Right renal pelvis (tissue), 4 donors: Measurements from ENCODE around the gene SGSH. TPM values are rescaled to one million over a fixed set of nuclear protein-coding genes. Genes with fewer than 3 reads are reported as not detected.

ENCODE experiments used
- DNase-seq, 4 donors: peaks; one replicate each; pipeline ENCODE4 v3.0.0-alpha.2; 2013; ENCODE audit warnings: low read depth in 4 of 4, low spot score in 3 of 4, missing footprints in 1 of 4
- polyA plus RNA-seq, 4 donors: library from polyadenylated mRNA; unstranded; fragments of 120-200 nt; gene quantifications; one replicate each; pipeline ENCODE4 v1.2.1, GENCODE V29; 2013; ENCODE audit not compliant: insufficient read length in 4 of 4

The SGSH gene
- polyA plus RNA-seq, 4 donors: 33.5 to 40.2 (median 38.6) TPM

DNA sequence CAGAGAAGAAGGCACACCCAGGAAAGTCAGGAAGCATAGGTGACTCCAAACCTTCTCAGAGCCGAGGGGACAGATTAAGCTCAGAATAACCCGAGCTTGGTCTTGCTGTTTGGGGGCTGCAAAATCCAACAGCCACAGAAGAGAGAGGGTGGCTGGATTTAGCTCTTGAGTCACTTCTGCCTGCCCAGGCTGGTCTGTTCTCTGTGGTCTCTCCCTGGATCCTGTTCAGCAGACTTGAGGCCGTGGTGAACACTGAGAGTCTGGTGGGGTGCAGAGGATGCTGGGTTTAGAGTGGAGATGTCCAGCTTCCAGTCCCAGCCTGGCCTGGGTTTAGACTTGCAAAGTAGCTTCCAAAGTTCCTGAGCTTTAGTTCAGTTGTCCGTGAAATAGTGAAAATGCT lies 8.9 kb upstream of the SGSH start:
- no peak for DNase-seq

- no peak for DNase-seq
Measured at GRCh38 chr17:80228477-80228876, 8.3 kb upstream of the SGSH start.

DNA sequence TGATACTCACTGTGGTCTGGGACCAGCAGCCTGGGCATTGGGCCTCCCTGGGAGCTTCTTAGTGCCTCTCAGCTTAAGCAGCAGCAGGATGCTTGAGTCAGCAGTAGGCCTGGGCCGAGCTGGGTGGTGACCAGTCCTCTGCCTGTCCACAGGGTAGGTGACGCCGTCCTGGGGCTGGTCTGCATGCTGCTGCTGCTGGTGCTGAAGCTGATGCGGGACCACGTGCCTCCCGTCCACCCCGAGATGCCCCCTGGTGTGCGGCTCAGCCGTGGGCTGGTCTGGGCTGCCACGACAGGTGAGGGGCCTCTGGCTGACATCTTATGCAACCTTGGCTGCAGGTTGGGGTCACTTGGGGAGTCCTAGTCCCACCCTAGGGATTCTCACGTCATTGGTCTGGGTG lies 7.5 kb upstream of the SGSH start:
- no peak for DNase-seq

GRCh38 chr17:80227156-80227555 lies 7.0 kb upstream of the SGSH start:
- no peak for DNase-seq

GRCh38 chr17:80225230-80225629 lies 5.1 kb upstream of the SGSH start:
- no peak for DNase-seq

DNA sequence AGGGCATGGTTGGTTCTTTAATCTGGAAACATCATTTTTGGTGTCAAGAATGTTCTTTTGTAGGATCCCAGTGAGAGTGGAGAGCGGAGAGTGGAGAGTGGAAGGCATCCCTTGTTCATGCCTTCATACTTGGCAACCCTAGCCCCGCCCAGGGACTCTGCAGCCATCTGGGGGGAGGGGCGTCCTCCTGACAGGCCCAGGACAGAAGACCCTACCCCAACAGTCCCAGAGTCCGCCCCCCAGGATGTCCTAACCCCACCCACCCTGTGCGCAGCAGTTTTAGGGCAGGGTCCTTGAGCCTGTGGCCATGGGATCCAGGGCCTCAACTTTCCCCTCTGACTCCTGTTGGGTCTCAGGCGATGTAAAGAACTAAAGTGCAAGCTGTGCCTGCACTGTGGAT lies 4.5 kb upstream of the SGSH start:
- no peak for DNase-seq

- no peak for DNase-seq
Measured at GRCh38 chr17:80223838-80224497, 3.8 kb upstream of the SGSH start.

GRCh38 chr17:80223142-80223815 lies 3.1 kb upstream of the SGSH start:
- no peak for DNase-seq

- no peak for DNase-seq
Measured at GRCh38 chr17:80222376-80223141, 2.4 kb upstream of the SGSH start.

DNA sequence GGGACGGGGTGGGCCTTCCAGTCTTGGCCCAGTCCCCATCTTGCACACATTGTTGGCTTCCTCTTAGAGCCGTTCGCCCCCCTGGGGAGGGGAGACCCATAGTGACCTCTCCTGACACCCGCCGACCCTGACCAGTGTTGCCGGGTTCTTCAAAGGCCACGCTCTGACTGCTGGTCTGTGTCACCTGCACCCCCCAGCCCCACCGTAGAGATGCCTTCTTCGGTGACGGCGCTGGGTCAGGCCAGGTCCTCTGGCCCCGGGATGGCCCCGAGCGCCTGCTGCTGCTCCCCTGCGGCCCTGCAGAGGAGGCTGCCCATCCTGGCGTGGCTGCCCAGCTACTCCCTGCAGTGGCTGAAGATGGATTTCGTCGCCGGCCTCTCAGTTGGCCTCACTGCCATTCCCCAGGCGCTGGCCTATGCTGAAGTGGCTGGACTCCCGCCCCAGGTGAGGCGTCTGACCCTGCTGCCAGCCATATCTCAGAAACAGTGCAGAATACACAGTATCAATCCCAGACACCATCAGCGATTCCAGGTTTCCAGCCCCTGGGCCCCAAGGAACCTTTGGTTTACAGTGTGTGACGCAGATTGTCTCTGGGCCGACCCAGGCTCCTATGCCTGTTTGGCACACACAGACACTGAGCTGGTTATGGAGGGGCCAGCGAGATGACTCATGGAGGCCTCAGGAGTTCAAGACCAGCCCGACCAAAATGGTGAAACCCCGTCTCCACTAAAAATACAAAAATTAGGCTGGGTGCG lies 1.4 kb upstream of the SGSH start:
- no peak for DNase-seq

DNA sequence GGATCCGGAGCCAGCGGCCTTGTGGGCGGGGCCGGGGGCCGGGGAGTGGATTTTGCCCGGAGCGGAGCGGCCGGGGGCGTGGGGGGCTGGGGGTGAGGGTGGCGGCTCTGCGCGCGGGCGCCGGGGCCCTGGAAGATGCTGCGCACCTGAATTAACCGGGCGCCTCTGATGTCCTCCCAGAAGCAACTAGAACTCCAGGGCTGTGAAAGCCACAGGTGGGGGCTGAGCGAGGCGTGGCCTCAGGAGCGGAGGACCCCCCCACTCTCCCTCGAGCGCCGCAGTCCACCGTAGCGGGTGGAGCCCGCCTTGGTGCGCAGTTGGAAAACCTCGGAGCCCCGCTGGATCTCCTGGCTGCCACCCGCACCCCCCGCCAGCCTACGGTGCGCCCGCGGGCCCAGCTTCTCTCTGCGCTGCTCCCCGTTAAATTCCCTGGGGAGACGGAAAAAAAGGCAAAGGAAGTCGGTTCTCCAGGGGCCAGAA lies 643 bp upstream of the SGSH start:
- DNase-seq: no peak

DNA sequence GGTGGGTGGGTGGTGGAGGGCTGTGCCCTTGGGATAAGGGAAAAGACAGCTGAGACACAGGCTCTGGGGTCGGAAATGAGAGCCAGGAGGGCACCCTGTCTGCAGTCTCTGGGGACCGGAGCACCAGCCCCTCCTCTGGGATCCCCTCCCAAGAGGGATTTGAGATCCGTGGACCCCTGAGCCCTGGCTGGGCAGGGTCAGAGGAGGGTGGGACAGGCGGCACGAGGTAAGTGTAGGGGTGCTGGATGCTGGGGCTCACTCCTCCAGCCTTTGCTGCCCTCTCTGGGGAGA lies 425 bp downstream of the SGSH start:
- no peak for DNase-seq

DNA sequence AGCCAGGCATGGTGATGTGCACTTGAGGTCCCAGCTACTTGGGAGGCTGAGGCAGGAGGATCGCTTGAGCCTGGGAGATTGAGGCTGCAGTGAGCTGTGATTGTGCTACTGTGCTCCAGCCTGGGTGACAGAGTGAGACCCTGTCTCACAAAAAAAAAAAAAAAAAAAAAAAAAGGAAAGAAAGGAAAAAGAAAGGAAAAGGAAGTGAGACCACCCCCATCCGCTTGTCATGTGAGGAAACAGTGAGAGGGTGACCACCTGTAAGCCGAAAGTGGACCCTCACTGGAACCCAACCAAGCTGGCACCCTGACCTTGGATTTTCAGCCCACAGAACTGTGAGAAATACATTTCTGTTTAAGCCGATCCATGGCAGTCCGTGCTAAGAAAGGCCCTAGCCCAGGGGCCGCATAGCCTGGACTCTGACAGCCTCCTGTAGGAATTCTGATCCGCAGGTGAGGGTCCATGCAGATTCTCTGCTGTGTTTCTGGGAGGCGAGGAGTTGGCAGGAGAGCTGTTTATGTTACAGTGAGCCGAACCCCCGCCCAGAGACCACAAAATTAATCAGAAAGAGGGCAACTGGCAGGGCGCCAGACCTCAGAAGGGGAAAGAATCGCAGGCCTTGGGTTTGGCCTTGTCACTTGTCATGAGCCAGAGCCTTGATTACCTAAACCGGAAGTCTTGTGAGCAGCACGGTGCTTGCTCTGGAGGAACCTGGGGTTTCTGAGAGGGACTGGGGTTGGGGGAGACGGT lies 945 bp downstream of the SGSH start:
- DNase-seq: peak in 3 of 4 donors; percentile 34 to 45 (median 40)

- no peak for DNase-seq
Measured at GRCh38 chr17:80218391-80218790, 1.7 kb downstream of the SGSH start.

- no peak for DNase-seq
Measured at GRCh38 chr17:80217703-80218362, 2.3 kb downstream of the SGSH start.

DNA sequence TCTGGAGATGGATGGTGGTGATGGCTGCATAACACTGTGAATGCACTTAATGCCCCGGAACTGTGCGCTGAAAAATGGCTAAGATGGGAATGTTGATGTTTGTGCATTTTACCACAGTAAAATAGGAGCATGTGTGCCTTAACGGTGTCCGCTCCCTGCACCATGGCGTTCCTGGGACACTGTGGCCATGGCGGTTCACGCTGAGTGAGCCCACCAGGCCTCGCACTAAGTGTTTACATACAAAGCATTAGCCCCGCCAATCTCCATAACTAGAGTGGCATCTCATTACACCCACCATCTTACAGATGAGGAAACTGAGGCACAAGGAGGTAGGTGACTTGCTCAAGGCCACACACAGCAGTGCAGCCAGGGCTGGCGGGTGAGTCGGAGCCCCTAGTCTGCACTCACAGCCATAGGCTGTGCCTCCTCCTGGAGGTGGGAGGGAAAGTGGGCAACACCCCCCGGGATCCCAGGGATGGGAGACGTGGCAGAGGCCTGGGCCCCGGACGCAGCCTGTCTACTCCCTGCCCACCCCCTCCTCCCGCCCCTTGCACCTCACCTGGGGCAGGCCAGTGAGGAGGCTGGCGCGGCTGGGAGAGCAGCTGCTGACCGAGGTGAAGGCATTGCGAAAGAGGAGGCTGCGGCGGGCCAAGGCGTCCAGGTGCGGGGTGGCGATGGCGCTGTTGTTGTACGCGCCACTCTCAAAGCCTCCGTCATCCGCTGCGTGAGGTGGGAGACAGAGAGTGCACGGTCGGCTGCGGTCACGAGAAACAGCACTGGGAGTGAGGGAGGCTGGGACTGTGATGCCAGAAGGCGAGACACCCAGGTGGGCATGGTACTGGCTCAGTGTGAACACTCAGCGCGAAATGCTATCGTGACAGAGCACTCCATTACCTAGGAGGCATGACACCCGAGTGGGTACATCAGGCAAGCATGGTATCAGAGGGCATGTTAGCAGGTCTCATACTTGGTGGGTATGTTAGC lies 3.4 kb downstream of the SGSH start:
- no peak for DNase-seq

DNA sequence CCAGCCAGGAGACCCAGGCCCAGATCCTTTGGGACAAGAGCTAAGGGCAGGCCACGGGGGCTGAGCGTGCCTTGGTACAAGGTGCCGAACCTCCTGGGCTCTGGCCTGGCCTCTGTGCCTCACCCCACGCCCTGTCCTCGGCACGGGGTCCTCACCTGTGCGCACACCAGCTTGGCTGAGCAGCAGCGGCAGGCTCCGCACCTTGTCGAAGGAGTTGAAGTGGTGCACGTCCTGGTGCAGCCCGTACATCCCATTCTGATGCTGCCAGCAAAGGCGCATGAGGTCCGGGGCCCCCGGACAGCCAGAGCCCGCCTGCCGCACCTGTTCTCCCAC lies 5.3 kb downstream of the SGSH start:
- DNase-seq: no peak

DNA sequence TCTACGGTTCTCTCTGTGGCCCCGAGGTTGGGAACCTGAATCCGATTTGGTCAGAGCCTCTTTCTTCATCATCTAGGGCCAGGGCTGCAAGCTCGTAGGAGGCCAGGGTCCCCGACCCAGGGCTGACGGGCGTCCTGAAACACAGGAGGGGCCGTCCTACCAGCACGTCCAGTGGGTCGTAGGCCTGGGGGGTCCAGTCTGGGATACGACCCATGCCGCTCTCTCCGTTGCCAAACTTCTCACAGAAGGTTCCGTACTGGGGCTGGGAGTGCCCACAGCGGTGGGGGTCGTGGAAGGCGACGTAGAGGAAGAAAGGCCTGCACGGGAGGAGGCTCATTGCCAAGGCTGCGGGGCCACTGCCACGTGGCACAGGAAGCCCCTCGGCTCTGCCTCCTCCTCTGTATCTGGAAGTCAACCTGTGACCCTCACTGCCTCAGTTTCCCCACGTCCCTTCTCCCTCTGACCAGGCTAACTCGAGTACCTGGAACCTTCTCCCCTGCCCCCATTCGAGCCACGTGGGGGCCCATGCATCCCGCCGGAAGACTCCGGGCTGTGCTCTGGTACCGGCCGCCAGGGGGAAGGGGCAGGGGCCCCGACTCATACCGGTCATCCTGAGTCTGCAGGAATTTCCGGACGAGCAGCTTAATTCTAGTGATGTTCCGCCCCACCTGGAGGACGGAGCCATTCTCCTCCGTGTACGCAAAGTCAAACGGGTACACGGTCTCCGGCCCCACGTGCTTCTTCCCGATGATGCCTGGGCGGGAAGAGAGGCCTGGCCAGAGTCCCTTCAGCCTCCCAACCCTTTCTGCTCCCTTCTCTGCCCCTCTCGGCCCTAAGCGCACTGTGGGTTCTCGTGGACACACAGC lies 5.9 kb downstream of the SGSH start:
- DNase-seq: no peak
